Suppressor macrophage treated with lipopolysaccharide for 4 hours (primary cell): ENCODE results near the gene AURKA.
"Not testable (repeated sequence)": the region's sequence is repeated elsewhere in the genome, so short reads cannot be mapped to it uniquely, and the experiment has no call there.

ENCODE experiments used
- DNase-seq: peaks from one replicate; pipeline ENCODE4 v3.0.0-alpha.2; 2020

AURKA gene

GRCh38 chr20:56358070-56358469, 33.9 kb downstream of the AURKA start:
- DNase-seq: no peak

- no peak for DNase-seq
Measured at GRCh38 chr20:56353356-56353755, 38.7 kb downstream of the AURKA start.

DNA sequence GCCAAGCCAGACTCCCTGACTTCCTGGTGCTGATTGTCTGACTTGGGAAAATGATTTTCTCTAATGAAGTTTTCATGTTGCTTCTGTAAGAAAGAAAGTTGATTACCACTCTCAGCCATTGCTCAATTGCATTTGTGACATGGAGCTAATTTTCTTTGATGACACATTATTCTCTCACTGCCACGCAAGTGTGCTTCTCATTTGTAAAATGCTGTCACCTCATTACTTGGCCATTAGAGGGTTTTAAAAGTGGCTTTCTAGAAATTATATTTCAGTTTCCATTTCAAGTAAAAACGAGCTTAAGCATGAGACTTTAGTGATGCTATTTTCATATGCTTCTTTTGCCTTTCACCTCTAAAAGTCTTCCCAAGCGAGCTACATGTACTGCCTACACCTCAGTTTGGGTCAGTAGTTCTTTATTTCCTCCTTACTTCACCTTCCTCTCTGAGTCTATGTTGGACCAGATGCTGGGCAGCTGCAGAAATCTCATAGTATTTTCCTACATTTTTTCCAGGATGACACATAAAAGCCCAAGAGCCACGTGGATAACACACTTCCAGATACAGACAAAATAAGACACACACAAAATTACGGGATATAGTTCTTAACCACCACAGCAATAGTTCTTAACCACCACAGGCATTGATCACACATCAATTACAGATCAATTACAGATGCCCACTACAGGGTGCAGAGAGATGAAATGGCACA, 39.5 kb downstream of the AURKA start:
- DNase-seq: peak; percentile 6

DNA sequence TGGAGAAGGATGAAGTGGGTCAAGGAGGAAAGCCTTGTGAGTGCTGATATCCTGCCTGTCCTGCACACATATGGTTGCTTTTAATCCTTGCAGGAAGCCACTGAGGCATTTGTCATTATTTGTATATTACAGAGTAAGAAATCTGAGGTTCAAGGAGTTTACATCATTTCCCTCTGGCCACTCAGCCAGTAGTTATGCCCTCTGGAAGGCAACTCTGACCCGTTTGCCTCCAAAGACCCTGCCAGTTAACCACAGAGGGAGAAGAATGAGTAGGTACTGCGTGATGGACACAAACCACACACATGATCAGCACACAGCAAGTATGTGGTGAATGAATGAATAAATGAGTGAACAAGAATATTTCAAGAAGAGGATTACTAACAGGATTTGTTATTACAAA, 41.2 kb downstream of the AURKA start:
- no peak for DNase-seq

- no peak for DNase-seq
Measured at GRCh38 chr20:56348746-56349145, 43.3 kb downstream of the AURKA start.

DNA sequence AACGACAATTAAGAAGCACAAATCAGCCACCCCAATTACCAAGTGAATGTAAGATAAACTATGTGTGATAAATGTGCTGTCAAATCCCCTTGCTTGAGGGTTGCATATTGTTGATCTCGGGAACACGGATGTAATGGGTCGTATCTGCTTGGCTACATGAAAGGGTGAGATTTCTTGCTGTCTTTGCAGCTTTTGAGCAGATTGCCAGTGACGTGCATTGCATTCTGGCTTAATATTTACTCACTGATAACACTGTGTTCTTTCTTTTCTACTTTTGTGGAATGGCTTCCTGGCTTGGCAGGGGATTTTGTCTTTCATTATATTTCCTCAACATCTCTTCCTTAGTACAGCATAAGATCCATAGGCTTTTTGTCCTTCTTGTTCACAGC, 43.7 kb downstream of the AURKA start:
- no peak for DNase-seq

- no peak for DNase-seq
Measured at GRCh38 chr20:56347628-56348304, 44.2 kb downstream of the AURKA start.

- DNase-seq: no peak
Measured at GRCh38 chr20:56345911-56346310, 46.1 kb downstream of the AURKA start.

DNA sequence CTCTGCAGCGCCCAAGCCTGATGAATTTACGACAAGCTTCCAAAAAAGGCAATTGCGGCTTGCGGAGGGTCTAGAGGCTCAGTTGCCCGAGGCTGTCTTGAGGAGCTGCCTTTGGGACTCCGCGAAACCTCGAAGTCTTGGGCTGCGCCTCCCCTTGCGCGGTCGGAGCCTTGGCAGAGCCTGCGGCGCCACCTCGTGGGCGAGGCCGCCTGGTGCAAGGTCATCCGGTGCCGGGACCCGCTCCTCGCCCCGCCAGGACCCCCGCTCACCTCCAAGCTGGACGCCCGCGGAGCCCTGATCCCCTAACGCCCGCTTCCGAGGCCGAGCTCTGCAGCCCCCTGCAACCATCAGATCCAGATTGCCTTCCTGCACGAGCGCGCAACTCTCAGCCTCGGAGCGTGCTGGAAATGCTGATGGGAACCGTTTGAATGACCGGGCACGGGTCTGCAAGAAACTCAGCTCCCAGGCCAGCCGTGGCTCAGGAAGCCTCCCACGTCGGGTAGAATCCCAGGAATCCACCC, 48.1 kb downstream of the AURKA start:
- DNase-seq: peak; percentile 51

DNA sequence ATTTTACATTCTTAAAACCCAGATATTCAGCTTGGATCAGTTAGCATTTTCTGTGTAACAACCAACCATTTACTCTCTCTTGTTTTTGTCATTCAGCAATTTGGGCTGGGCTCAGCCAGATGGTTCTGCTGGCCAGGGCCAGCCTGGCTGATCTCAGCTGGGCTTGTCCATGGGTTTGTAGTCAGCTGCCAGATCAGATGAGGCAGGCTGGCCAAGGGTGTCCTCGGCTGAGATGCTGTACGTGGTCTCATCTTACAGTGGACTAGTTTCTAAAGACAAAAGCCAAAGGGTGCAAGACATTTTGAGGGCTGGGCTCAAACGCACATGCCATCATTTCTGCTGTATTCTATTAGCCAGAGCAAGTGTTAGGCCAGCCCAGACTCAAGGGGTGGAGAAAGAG, 49.2 kb downstream of the AURKA start:
- DNase-seq: no peak

DNA sequence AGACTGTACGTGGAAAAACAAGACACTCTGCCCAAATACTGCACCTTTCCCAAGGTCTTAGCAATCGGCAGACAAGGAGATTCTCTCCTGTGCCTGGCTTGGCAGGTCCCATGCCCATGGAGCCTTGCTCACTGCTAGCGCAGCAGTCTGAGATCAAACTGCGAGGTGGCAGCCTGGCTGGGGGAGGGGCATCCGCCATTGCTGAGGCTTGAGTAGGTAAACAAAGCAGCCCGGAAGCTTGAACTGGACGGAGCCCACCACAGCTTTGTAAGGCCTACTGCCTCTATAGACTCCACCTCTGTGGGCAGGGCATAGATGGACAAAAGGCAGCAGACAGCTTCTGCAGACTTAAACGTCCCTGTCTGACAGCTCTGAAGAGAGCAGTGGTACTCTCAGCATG, 55.3 kb downstream of the AURKA start:
- DNase-seq: not testable (repeated sequence)

GRCh38 chr20:56328861-56329260, 63.2 kb downstream of the AURKA start:
- no peak for DNase-seq

DNA sequence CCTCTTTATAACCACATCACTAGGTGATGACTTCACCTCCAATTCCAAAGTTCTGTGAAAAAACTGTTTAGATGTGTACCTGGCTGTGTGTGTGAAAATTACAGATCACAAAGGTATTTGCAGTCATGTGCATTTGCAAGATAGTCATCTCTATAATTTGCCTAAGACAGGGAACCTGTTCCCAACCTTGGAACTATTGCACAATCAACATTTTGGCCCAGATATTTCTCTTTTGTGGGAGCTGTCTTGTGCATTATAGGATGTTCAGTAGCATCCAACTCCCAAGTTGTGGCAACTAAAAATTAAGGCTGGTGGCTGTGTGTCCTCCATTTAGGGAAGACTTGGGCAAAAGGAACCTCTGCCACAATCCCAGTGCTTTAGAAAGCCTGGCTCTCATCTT, 67.2 kb downstream of the AURKA start:
- no peak for DNase-seq

DNA sequence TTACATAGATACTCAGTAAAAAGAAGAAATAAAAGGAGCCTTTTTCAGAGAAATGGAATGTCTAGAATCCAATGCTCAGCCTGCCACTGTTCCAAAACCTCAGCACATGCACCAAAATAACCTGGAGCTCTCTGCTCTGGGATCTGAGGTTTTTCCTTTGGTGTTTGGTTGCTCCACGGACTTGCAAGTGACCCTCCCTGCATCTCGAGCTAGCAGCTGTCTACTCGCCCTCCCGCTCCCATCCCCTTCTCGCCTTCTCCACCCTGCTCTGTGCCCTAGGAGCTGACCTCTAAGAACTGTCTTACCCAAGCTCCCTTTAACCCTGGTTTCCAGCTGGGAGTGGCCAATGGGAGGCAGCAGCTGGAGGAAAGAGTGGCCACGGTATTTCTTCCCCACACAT, 68.4 kb downstream of the AURKA start:
- DNase-seq: no peak

DNA sequence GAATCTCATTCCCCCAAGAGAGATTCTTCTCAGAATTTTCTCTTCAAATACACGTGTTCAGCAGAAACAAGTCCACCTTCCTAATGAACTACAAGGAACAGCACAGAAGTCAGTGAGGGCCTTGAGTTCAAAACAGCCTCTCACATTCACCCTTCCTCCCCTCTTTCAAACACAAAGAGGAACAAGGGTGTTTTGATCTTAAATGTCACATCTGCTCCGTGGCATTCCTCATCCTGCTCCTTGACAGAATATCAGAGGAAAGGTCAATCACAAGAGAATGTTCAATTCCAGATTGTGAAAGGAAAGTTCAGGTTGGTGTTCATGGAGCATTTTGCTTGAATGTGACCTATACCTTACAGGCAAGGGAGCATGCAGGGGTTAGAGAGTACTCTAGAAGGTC, 68.8 kb downstream of the AURKA start:
- no peak for DNase-seq

DNA sequence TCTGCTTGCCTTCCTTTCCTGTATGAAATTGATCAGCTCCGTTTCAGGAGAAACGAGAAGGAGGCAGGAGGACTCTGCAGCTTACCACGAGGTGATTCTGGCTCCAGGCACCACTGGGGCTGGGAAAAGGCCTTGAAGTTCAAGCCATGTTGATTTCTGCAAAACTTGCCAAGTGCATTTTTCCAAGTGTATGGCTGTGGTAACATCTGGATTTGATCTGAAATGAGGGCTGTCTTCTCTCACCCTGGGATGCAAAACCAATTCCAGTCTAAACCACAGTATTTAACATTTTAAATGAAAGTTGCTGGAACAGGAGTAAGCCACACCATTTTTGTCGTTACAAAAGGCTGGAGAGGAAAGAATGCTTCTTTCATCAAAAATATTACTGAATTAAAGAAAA, 69.3 kb downstream of the AURKA start:
- no peak for DNase-seq
